Thoracic aorta (tissue), 2 donors: ENCODE data around the gene SLC46A1. TPM values are rescaled to one million over a fixed set of nuclear protein-coding genes. Genes with fewer than 3 reads are reported as not detected.
"Not testable (repeated sequence)": the region's sequence is repeated elsewhere in the genome, so short reads cannot be mapped to it uniquely, and the experiment has no call there.

ENCODE experiments used
- ATAC-seq: fragments of 150-250 bp; one replicate; pipeline ENCODE4 v1.8.0; 2017; ENCODE audit warnings: low read depth; ENCODE audit not compliant: insufficient number of reproducible peaks, low FRiP score
- DNase-seq: peaks from one replicate; pipeline ENCODE4 v3.0.0-alpha.2; 2020; ENCODE audit warnings: low spot score
- H3K27ac ChIP-seq, 2 donors: fragments of 200-600 bp; sonication (generic); 1 replicate in 1 of 2; 2 replicates in 1 of 2; pipeline ENCODE4 v1.5.1; 2016; ENCODE audit warnings: mild to moderate bottlenecking in 2 of 2, moderate library complexity in 2 of 2
- H3K27me3 ChIP-seq: fragments of 200-600 bp; sonication (generic); replicated peaks from 2 replicates; pipeline ENCODE4 v1.6.0; 2016; ENCODE audit warnings: mild to moderate bottlenecking; ENCODE audit not compliant: insufficient read depth
- H3K36me3 ChIP-seq: fragments of 200-600 bp; sonication (generic); one replicate; pipeline ENCODE4 v1.5.1; 2016
- H3K4me1 ChIP-seq, 2 donors: fragments of 200-600 bp; sonication (generic); 1 replicate in 1 of 2; 2 replicates in 1 of 2; pipeline versions ENCODE4 v1.5.1 to v1.6.0; 2016; ENCODE audit warnings: low read depth in 2 of 2, mild to moderate bottlenecking in 1 of 2; ENCODE audit not compliant: control insufficient read depth in 1 of 2
- H3K4me3 ChIP-seq: fragments of 200-600 bp; sonication (generic); 2 replicates; pipeline ENCODE4 v1.5.1; 2016; ENCODE audit warnings: mild to moderate bottlenecking
- H3K9me3 ChIP-seq: fragments of 200-600 bp; sonication (generic); 2 replicates; pipeline ENCODE4 v1.5.1; 2016
- CTCF ChIP-seq: fragments of 200-600 bp; sonication (generic); IDR thresholded peaks from one replicate; pipeline ENCODE4 v1.5.1; 2019; ENCODE audit warnings: antibody characterized with exemption
- total RNA-seq, 2 donors: library from RNA; depleted of rRNA; stranded (reverse); fragments of >200 nt; gene quantifications; one replicate each; pipeline versions ENCODE4 v1.1.0 to v1.2.3, GENCODE V29; 2016

SLC46A1 gene
- total RNA-seq, 2 donors from 2014 or later = 11.9 to 29.2 TPM

- Histone ChIP-seq H3K36me3 (no peaks in the 10 kb centered on the region), H3K4me3 (no peak overlapping the region), H3K27ac (no peak overlapping the region), H3K4me1 (no peaks in the 10 kb centered on the region), H3K9me3 (no peaks in the 10 kb centered on the region), H3K27me3 (peaks cover 4% of the 10 kb centered on the region)
- no peak for TF ChIP-seq CTCF
- DNase-seq (no peak), ATAC-seq (no peak)
Observed at GRCh38 chr17:28433721-28434120, 27.7 kb upstream of the SLC46A1 start.

- not testable (repeated sequence) for H3K9me3 ChIP-seq, H3K4me1 ChIP-seq, H3K4me3 ChIP-seq, H3K27me3 ChIP-seq, H3K27ac ChIP-seq, DNase-seq, ATAC-seq, H3K36me3 ChIP-seq
Observed at GRCh38 chr17:28427982-28428381, 22.0 kb upstream of the SLC46A1 start.

GRCh38 chr17:28427371-28427770 is 21.4 kb upstream of the SLC46A1 start:
- Histone ChIP-seq H3K36me3 (no peaks in the 10 kb centered on the region), H3K4me1 (no peaks in the 10 kb centered on the region), H3K9me3 (no peaks in the 10 kb centered on the region), H3K27ac (no peak overlapping the region), H3K27me3 (peaks cover 4% of the 10 kb centered on the region), H3K4me3 (no peak overlapping the region)
- TF ChIP-seq CTCF = no peak
- DNase-seq = no peak
- no peak for ATAC-seq

- peak; percentile 17 for TF ChIP-seq CTCF
- ATAC-seq (no peak), DNase-seq (no peak)
- H3K36me3 ChIP-seq = no peaks in the 10 kb centered on the region
- no peak overlapping the region for H3K4me3 ChIP-seq
- H3K4me1 ChIP-seq = no peaks in the 10 kb centered on the region
- H3K27me3 ChIP-seq = no peaks in the 10 kb centered on the region
- H3K27ac ChIP-seq = no peak overlapping the region
- H3K9me3 ChIP-seq = no peaks in the 10 kb centered on the region
Observed at GRCh38 chr17:28426081-28426519, 20.1 kb upstream of the SLC46A1 start.

- no peak for TF ChIP-seq CTCF
Observed at GRCh38 chr17:28425206-28425605, 19.2 kb upstream of the SLC46A1 start.

GRCh38 chr17:28421787-28422305 is 15.8 kb upstream of the SLC46A1 start:
- DNase-seq (no peak), ATAC-seq (no peak)
- H3K27me3 ChIP-seq = no peaks in the 10 kb centered on the region
- no peak overlapping the region for H3K27ac ChIP-seq
- no peak for TF ChIP-seq CTCF
- no peaks in the 10 kb centered on the region for H3K36me3 ChIP-seq
- no peak overlapping the region for H3K4me3 ChIP-seq
- H3K9me3 ChIP-seq = no peaks in the 10 kb centered on the region
- no peaks in the 10 kb centered on the region for H3K4me1 ChIP-seq

More at GRCh38 chr17:28425206-28425605, 19.2 kb upstream of the SLC46A1 start:
- Histone ChIP-seq H3K27me3 (no peaks in the 10 kb centered on the region), H3K27ac (no peak overlapping the region), H3K4me3 (no peak overlapping the region), H3K9me3 (no peaks in the 10 kb centered on the region), H3K4me1 (no peaks in the 10 kb centered on the region), H3K36me3 (no peaks in the 10 kb centered on the region)
- ATAC-seq (no peak), DNase-seq (no peak)
